Thyroid gland (tissue), 4 donors: ENCODE results near the gene TNFRSF25.

ENCODE experiments used
- POLR2A ChIP-seq, 2 donors: fragments of 450-650 bp; IDR thresholded peaks; one replicate each; pipeline ENCODE4 v1.6.1; 2017; ENCODE audit warnings: antibody characterized with exemption in 2 of 2, mild to moderate bottlenecking in 2 of 2, moderate library complexity in 1 of 2
- TF ChIP-seq, protein P1 (sequence below), 6 experiments: fragments of 200-600 bp in 3 of 6; fragments of 450-650 bp in 3 of 6; sonication (generic) in 3 of 6; IDR thresholded peaks; one replicate each; pipeline ENCODE4 v1.5.1; 2016 to 2019; ENCODE audit warnings: antibody characterized with exemption in 6 of 6, mild to moderate bottlenecking in 2 of 6, inconsistent platforms in 1 of 6, moderate library complexity in 1 of 6

- no peak for TF ChIP-seq POLR2A (IDR thresholded peaks at IDR 0.05)
- TF ChIP-seq, protein P1, sequence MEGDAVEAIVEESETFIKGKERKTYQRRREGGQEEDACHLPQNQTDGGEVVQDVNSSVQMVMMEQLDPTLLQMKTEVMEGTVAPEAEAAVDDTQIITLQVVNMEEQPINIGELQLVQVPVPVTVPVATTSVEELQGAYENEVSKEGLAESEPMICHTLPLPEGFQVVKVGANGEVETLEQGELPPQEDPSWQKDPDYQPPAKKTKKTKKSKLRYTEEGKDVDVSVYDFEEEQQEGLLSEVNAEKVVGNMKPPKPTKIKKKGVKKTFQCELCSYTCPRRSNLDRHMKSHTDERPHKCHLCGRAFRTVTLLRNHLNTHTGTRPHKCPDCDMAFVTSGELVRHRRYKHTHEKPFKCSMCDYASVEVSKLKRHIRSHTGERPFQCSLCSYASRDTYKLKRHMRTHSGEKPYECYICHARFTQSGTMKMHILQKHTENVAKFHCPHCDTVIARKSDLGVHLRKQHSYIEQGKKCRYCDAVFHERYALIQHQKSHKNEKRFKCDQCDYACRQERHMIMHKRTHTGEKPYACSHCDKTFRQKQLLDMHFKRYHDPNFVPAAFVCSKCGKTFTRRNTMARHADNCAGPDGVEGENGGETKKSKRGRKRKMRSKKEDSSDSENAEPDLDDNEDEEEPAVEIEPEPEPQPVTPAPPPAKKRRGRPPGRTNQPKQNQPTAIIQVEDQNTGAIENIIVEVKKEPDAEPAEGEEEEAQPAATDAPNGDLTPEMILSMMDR (IDR thresholded peaks at IDR 0.05) = no peak
These were observed 34.7 kb upstream of the TNFRSF25 start for GRCh38 chr1:6500544-6501278.
